Dermis blood vessel endothelial cell (primary cell): ENCODE measurements around the gene GPBAR1. TPM values are rescaled to one million over a fixed set of nuclear protein-coding genes. Genes with fewer than 3 reads are reported as not detected.

Experiments used
- DNase-seq: peaks from one replicate; pipeline ENCODE4 v3.0.0; 2010
- total RNA-seq: library from RNA; depleted of rRNA; stranded (reverse); fragments of >200 nt; gene quantifications from 2 replicates; pipeline ENCODE4 v1.2.3, GENCODE V29; 2014

Gene GPBAR1, protein sequence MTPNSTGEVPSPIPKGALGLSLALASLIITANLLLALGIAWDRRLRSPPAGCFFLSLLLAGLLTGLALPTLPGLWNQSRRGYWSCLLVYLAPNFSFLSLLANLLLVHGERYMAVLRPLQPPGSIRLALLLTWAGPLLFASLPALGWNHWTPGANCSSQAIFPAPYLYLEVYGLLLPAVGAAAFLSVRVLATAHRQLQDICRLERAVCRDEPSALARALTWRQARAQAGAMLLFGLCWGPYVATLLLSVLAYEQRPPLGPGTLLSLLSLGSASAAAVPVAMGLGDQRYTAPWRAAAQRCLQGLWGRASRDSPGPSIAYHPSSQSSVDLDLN
- not detected in 2 replicates for total RNA-seq

DNA sequence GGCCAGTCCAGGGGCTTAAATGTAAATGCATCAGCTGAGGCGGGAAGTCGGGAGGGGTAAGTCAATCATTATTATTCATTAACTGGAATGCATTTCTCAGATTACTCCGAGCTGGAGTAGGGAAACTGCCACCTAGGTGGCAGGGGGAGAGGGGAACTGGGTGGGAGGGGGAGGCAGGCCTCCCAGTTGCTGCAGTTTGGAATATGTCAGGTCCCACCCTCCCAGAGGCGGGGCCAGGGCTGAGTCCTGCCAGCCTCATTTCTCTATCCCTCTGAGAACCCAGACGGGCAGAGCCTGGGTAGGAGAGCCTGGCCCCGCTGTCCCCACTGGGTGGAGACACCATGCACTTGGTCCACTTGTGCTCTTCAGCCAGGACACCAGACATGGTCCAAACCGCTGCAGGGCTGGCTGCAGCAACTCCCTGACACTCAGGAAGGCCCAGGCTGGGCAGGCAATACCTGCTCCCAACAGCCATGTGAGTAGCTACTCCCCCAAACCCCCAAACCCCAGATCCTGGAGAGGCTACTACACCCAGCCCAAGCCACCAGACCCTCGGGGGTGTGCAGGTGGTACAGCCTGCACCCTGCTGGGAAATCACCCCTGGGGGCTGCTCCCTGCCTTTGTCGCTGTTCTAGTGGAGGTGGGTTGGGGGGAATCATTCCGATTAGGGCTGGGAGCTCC lies at the start of gene GPBAR1:
GPBAR1 (plus strand) TSS at position 274 of the 681 bp plus-strand sequence. CDS start 1,710 bp downstream, outside the sequence.
- no peak for DNase-seq

DNA sequence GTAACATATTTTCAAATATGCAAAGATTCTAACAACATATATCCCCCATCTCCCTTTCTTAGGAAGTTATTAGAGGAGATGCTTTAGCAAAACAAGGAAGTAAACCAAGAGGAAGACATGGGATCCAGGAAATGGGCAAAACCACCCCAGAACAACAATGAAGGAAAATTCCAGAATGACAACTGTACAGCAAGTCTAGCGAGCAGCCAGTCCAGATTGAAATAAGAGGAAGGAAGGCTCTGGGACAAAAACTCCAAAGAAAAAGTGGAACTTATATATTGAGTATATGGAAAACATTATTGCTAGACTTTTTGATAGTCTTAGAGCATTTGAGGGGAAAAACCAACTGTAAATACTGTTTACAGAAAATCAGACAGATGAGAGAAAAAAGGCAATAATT lies 46.7 kb upstream of the GPBAR1 start:
- DNase-seq: no peak

DNA sequence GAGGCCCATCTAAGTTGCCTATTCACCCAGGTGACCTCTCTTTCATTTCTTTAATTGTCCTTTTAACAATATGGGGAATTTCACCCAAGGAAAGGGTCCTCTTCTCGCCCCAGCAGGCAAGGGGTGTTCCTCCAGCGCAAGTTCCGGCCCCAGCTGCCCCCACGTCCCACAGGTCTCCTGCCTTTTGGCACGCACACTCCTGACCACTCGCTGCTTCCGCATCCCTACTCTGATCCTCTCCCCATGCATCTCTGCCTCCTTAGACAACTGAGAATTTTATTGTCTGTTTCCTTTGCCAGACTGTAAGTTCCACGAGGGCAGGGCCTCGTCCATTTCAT lies 44.5 kb upstream of the GPBAR1 start:
- no peak for DNase-seq

DNA sequence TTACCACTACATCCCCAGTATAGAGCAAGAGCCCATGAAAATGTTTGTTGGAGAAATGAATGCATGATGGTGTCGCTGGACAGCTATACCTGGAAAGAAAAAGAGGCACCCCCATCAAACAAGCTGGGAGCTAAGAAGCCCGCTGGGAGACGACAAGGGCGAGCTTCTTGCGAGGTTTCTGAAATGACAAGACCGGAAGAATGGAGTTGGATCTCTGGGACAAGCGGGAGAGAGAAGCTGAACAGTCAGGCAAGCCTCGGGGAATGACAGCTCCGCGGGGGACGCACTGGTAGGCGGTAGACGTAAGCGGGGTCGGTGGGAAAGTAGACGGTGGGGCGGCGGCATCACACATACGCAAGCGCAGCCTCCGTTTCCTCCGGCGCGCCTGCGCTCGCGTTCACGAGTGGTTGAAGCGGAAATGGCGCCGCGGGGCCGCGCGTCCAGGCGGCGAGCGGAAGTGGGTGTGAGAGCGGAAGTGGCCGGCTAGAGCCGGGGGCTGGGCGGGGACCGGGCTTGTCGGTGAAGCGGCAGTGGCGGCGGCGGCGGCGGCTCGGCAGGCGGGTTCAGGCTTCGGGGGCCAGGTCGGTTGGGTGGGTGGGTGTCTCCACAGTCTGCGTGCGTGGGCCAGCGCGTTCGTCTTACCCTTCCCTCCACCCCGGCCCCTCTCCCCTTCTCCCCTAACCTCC lies 44.0 kb upstream of the GPBAR1 start, which contains the start of gene ARPC2:
ARPC2 (plus strand) TSS at position 516 of the 686 bp plus-strand sequence. CDS start 282 bp downstream, outside the sequence.
- DNase-seq: peak; percentile 98

DNA sequence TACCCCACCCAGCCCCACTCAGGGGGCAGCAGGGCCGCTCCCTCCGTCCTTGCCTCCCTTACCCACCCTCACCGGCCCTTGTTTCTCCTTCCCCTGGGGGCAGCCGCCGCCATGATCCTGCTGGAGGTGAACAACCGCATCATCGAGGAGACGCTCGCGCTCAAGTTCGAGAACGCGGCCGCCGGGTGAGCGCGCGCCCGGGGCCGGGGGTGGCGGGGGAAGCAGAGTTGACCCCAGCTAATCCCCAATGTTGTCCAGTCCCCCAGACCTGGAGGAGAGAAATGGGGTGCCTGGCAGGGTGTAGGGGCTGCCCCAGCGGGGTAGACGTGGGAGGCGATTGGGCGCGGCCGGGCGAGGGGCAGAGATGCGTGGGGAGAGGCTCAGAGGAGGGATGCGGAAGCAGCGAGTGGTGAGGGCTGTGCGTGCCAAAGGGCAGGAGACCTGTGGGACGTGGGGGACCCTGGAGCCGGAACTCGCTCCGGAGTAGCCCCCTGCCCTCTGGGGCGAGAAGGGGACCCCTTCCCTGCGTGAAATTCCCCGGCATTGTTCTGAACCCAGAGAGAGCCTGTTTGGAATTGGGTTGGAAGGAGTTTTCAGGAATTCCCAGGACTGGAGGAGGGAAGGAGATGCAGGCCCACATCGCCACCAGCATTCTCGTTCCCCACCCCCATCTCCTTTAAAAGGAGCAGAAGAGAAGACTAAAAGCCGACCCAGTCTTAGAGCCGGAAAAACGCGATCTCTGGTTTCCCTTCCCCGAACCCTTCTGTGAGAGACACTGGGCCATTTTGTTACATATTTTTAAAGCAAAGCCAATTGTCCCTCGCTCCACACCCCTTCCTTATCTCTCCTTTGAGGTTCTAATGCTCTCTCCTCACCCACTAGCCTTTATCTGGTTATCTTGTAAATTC lies 43.2 kb upstream of the GPBAR1 start:
- DNase-seq: peak; percentile 47

DNA sequence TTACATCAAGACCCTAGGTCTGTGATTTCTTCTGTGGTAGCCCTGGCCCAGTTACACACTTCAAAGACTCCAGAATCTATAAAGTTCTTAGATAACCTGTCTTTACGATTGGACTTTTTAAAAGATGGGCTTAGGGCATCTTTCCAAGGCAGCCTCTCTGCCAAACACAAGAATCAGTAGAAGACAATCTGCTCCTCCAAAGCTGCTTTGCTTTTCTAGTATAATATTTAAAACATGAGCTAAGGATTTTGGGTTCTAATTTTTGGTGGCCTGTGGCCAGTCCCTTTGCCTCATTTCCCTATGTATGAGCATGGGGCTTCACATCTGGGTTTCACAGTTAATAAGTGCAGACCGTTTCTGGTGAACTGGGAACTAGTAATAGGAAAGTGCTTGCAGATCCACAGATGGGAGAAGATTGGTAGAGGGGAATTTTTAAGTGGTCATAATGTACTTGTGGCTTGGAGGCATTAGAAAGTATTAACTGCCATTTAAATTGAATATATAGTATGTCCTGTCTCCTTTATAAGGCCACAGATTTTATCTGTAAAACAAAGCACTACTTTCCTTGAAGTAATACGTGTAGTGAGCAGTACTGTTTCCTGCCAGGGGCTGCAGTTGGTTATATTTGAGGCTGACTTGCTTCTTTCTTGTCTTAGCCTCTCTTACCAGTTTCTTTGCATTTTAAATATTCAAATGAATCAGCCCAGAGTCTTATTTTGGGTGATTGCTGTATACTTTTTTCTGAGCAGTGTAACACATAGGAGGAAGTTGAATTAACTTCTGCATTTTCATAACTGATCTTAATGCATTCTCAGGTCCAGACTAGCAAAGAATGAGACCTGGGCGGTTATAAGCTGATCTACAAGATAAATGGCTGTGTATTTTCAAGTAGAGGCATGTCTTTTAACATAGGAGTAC lies 42.3 kb upstream of the GPBAR1 start:
- peak; percentile 31 for DNase-seq

DNA sequence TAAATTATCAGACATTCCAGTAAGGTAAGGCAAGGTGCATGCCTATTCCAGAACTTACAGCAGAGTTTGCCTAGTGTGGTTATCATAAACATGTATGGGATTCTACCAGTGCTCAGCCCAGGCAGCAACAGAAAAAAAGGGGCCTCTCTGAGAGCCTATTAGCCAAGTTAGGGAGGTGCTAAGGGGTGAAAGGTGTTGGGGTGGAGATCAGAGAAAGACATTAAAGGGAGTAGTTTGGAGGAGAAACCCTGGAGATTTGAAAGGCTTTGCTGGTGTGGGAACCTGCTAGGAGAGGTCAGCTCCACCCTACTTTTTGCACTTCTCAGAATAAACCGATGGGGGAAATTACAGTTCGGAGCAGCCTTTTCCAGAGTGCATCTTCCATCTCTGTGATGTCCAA lies 40.9 kb upstream of the GPBAR1 start:
- no peak for DNase-seq

DNA sequence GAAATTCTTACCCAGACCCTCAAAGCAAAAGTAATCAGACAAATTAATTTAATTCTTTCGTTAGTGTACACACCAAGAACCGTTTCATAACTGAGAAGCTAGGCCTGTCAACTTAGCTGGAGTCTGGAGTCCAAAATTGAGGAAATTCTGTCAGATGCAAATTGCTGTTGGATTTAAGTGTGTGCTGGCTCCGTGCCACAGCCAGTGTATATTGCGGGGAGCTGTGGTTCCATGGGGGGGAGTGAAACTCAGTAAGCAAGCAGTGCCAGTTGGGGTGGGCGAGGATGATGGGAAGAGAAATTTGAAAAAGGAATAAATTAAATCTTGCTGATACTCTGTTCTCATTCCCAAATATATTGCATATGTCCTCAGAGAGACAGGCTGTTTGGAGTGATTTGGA lies 39.8 kb upstream of the GPBAR1 start:
- no peak for DNase-seq

DNA sequence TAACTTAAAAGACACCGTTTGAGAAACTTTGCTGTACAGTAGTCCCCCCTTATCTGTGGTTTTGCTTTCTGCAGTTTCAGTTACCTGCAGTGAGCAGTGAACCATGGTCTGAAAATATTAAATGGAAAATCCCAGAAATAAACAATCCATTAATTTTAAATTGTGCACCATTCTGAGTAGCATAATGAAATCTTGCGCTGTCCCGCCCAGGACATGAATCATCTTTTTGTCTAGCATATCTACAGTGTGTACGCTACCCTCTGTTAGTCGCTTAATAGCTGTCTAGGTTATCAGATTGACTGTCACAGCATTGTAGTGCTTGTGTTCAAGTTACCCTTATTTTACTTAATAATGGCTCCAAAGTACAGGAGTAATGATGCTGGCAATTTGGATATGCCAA lies 37.8 kb upstream of the GPBAR1 start:
- DNase-seq: peak; percentile 71

DNA sequence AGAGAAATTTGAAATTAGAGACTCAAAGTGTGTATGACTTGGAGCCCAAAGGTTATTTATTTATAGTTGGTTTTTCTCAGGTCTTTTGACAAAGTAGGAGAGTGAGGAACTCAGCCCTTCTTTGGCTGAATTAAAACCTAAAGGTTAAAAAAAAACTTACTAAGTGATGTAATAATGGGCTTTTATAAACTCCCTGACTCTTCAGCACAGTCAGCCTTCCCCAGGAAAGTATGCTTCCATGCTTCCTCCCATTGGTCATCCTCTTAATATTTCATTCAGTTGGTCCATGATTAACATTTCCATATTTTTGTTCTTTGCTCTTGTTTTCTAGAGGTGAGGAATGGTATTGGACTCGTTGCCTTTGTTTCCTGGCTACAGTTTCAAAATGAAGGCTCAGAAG lies 36.6 kb upstream of the GPBAR1 start:
- DNase-seq: no peak

DNA sequence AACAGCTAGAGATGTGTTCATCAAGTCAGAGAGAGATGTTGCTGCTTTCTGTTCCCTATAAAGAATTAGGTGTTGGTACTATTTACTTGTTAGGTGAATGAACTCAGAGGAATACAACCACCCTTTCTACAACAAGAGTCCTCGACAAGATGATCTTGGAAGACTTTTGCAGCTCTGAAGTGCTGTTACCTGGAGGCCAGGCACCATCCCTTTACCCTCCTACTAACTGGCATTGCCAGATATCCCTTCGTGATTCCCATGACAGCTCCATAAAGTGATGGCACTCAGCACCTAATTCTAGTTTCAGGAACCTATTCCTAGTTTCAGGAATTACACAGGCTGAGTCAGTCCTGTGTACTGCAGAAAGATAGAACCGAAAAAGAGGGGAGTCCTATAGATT lies 33.9 kb upstream of the GPBAR1 start:
- DNase-seq: no peak

DNA sequence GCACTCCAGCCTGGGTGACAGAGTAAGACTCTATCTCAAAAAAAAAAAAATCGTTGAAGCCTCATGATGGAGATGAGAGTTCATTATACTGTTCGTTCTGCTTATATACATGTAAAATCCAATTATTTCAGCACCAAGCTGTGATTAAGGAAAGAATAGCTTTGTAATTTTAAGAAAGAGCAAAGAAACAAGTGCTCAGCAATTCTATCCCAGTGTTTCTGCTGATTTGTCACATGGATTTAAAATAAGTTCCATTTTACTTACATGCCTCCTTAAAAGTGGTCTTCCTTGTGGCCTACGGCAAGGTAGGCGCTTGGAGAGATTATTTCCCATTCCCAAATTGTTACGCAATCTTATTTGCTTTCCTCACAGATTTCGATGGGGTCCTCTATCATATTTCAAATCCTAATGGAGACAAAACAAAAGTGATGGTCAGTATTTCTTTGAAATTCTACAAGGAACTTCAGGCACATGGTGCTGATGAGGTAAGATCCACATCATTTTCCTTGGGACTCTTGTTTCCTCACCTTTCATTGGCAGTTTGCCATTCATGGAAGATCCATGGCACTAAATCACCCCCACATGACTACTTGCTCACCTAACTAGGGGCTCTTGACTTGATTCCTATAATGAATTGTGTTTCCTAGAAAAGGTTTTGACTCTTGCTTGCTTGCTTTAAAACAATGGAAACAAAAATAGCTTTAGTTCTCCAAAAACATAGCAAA lies 32.3 kb upstream of the GPBAR1 start:
- peak; percentile 51 for DNase-seq

DNA sequence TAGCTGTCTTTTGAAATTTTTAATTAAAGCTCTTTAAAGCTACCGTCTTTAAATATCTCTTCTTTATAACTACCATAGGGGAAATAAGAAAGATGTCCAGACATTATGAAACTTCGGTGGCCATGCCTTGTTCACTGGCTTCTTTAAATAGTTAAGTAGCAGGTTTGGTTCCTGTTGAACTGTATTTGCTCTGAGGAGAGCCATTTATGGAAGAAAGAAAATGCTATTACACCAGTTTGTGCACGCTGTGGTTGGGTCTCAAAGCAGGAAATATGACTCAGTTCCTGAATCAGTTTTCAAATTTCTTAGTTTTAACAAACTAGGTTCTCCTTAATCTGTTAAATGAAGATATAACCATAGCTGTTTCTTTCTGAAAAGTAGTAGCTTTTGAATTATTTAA lies 31.6 kb upstream of the GPBAR1 start:
- DNase-seq: peak; percentile 88

DNA sequence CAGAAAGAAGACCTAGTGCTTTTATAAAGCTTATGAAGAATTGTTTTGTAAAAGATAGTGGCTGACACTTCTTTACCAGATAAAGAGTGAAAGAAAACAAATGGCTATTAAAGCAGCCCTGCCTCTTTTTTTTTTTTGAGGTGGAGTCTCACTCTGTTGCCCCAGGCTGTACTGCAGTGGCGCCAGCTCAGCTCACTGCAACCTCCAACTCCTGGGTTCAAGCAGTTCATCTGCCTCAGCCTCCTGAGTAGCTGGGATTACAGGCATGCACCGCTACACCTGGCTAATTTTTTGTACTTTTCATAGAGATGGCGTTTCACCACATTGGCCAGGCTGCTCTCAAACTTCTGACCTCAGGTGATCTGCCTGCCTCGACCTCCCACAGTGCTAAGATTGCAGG lies 31.0 kb upstream of the GPBAR1 start:
- peak; percentile 21 for DNase-seq

DNA sequence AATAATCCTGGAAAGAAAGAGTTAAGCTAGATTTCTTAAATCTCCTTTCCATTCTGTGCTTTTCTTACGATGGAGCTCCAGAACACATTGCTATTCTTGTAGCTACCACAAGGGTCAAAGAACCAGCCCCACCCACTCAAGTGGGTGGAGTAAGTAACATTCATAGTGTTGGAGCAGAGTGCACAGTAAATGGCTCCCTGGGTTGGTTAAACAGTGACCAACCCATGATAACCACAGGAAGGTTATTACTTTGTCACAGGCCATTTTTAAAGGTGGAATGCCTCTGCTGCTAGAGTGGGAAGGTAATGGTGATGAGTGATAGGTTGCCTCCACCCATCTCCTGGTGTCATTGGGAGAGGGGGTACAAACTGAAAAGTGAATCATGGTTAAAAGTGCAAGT lies 29.9 kb upstream of the GPBAR1 start:
- peak; percentile 45 for DNase-seq

DNA sequence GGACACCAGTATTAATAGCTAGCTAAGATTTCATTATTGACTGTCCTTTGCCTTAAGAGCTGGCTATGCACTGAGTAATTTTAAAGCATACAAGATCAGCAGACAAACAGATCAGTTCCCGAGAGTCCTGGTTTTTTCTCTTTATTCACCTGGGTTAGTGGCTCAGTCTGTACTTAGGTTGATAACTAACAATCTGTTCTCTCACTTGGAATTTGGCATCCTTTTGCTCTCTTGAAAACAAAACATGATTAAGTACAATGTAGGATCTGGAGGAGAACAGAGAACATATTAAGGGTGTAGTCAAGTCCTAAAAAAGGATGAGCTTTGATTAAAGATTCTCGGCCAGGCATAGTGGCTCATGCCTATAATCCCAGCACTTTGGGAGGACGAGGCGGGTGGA lies 27.3 kb upstream of the GPBAR1 start:
- no peak for DNase-seq

DNA sequence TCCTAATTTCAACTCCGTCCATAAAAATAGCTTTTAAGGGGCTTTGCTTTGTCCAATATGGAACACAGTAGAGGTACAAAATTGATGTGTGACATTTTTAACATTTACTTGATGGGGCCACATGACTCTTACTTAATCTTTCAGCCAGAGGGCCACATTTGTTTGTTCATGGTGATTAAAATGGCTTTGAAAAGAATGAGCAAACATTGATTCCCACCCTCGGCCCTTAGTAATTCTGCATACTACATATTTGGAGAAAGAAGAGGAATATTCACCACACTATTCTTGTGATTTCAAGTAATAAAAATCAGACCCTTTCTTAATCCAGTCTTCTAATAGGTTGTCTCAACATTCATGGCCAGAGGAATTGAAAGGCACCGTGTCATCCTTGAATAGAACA lies 26.3 kb upstream of the GPBAR1 start:
- DNase-seq: no peak

DNA sequence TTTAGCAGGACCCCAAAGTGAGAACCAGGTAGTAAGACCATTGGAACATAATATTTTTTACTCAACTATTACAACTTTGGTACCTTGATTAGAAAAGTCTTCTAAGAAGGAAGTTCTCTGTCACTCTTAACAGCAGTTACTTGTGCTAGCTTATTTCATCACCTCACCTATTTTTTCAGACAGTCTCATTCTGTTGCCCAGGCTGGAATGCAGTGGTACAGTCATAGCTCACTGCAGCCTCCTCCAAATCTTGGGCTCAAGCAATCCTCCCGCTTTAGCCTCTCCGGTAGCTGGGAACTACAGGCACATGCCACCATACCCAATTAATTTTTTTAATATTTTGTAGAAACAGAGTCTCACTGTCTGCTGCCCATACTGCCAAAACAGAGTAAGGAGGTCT lies 25.8 kb upstream of the GPBAR1 start:
- no peak for DNase-seq

DNA sequence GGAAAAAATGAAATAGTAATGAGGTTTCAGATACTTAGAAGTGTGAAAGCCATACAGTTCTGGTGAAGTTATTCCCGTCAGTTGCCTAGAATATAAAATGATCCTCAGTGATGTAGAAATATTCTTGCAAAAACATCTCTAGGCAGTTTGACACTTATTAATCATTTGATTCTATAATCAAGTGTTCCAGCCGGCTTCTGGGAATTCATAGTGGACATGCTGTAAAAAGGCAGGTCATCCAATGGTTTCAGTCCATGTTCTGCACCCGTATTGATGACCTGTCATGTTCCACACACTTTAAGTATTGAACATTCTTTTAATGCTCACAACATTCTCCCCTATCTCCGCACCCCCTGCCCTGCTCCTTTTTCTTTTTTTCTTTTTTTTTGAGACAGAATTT lies 24.0 kb upstream of the GPBAR1 start:
- DNase-seq: no peak

DNA sequence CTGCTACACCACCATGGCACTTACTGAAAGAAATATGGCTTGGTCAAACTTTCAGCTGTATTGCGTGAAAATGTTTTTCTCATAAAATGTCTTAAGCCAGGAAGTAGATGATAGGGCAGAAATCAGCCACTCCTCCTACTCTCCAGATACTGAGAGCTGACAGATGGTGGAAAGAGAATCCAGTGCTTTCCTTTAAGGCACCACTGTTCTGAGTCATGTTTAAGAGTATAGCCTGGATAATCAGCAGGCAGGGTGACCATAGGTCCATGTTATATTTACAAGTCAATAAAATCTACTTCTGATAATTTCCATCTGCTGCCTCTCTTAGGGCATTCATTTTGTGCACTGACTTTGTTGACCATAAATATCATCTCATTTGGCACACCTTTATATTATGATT lies 21.9 kb upstream of the GPBAR1 start:
- DNase-seq: no peak

DNA sequence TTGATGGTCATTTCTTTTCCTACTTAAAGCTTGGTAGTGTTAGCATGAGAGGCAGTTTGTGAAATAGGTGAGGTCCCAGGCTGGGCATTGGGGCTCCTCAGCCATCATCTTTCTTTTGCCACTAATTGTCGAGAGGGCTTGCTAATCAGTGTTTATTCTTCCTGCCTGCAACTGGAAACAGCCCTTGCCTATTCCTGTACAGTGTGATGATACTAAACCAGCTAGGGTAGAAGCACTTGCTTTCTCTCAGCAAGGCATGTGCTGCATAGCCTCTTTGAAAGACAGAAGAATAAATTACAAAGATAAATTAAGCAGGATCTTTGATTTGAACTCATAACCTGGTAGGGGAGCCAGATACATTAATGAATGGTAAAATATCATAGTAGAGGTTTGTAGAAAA lies 16.6 kb upstream of the GPBAR1 start:
- DNase-seq: no peak
